Kidney (tissue), 14 donors: ENCODE data around the gene CDC6. TPM values are rescaled to one million over a fixed set of nuclear protein-coding genes. Genes with fewer than 3 reads are reported as not detected.
A peak's percentile ranks its signal among the peaks of the same experiment; 100 is the strongest.

Source experiments
- DNase-seq, 5 donors: peaks; one replicate each; pipeline ENCODE4 v3.0.0-alpha.2; 2013 to 2020
- FAIRE-seq: peaks from 2 replicates; lab custom pipeline; 2012; peaks lifted over from hg19 to GRCh38; lab: Jason Lieb, UNC
- H3K27ac ChIP-seq, 2 donors: one replicate each; pipeline ENCODE4 v1.7.0; 2013; ENCODE audit warnings: low read depth in 2 of 2, low read length in 2 of 2, inconsistent platforms in 1 of 2
- H3K27me3 ChIP-seq: one replicate; pipeline ENCODE4 v1.7.1; 2013; ENCODE audit warnings: low read length, inconsistent platforms; ENCODE audit not compliant: control insufficient read depth, insufficient read depth
- H3K36me3 ChIP-seq, 3 donors: one replicate each; pipeline versions ENCODE4 v1.7.0 to v1.7.1; 2013; ENCODE audit warnings: low read length in 3 of 3, control low read depth in 1 of 3, inconsistent platforms in 1 of 3; ENCODE audit not compliant: insufficient read depth in 3 of 3, control insufficient read depth in 2 of 3
- H3K4me1 ChIP-seq, 3 donors: one replicate each; pipeline versions ENCODE4 v1.7.0 to v1.7.1; 2013; ENCODE audit warnings: low read length in 3 of 3, inconsistent platforms in 1 of 3, low read depth in 1 of 3; ENCODE audit not compliant: control insufficient read depth in 2 of 3, insufficient read depth in 2 of 3
- H3K4me3 ChIP-seq, 3 donors: one replicate each; pipeline versions ENCODE4 v1.7.0 to v1.8.1; 2013; ENCODE audit warnings: low read length in 3 of 3, control low read depth in 1 of 3, inconsistent platforms in 1 of 3
- H3K9ac ChIP-seq, 3 donors: one replicate each; pipeline versions ENCODE4 v1.7.0 to v1.7.1; 2013; ENCODE audit warnings: low read length in 3 of 3, control low read depth in 1 of 3, inconsistent platforms in 1 of 3
- H3K9me3 ChIP-seq, 3 donors: one replicate each; pipeline versions ENCODE4 v1.7.0 to v1.7.1; 2013; ENCODE audit warnings: low read length in 3 of 3, control low read depth in 1 of 3, inconsistent platforms in 1 of 3; ENCODE audit not compliant: control insufficient read depth in 2 of 3, insufficient read depth in 1 of 3
- CTCF ChIP-seq: IDR thresholded peaks from 3 replicates; pipeline ENCODE4 v1.5.1; 2012; ENCODE audit warnings: mild to moderate bottlenecking, moderate library complexity, borderline replicate concordance; ENCODE audit not compliant: insufficient read depth; ENCODE audit errors: extremely low read depth
- intact Hi-C: fragments of 100-400 bp; cut with DNase I; formaldehyde crosslinking; loops from one replicate; pipeline ENCODE4 v1.11.1; 2022
- polyA plus RNA-seq: library from polyadenylated mRNA; stranded (reverse); fragments of 350-450 nt; fragmentation: Illumina TruSeq; extraction: RNeasy Lipid Tissue Mini Kit (QIAGEN cat#74804); gene quantifications from one replicate; pipeline ENCODE4 v1.2.3, GENCODE V29; 2014; ENCODE audit warnings: low read depth, low replicate concordance; ENCODE audit not compliant: insufficient read depth
- total RNA-seq: library from RNA; stranded (reverse); fragmentation: NEBNext Ultra II Directional; extraction: Animal tissue kit (Norgen Biotek cat#: 25700); gene quantifications from one replicate; pipeline ENCODE4 v1.2.1, GENCODE V29; 2021
- donor health status: control.
- donor health status: control.
- donor health status: control.
- donor health status: control.
- donor health status: control.
- donor health status: DM: yes; HTN: yes; CAD: no.
- donor health status: Normal renal cell carcinoma (clear cell type).

Gene CDC6
- total and polyA plus RNA-seq, 2 donors from 2014 or later: 0.49 to 1.7 TPM

GRCh38 chr17:40320756-40321523 is 33.3 kb downstream of the CDC6 start:
- DNase-seq: peak in 4 of 5 donors; percentile 76 to 91 (median 83)
- H3K9me3 ChIP-seq: no peaks in the 10 kb centered on the region
- peak overlapping the region in 1 of 3 donors; percentile 68 for H3K9ac ChIP-seq
- H3K36me3 ChIP-seq: no peaks in the 10 kb centered on the region
- intact Hi-C loops: no loop called here
- TF ChIP-seq CTCF: no peak
- peak overlapping the region; percentile 94 to 95 for H3K27ac ChIP-seq
- peak overlapping the region in 1 of 3 donors; percentile 79 for H3K4me3 ChIP-seq
- no peaks in the 10 kb centered on the region for H3K27me3 ChIP-seq
- FAIRE-seq: no peak
- peaks cover 3 to 72% (median 61%) of the 10 kb centered on the region in 3 donors for H3K4me1 ChIP-seq

DNA sequence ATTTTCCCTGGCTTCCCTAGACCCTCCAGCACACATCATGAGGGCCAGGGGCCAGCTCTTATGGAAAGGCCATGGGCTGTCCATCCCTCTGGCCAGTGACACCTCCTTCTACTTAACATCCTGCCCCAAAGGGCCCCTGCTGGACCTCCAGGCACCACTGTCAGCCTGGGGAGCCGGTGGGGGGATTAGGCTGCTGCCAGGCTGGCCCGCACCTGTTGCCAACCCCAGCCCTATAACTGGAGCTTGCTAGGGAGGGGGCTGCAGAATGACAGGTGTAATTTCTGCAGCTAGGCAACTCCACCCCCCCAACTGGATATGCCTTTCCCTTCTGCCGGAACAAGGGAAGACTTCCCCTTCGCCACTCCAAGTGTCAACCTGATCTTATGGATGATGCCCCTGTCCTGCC is 33.8 kb downstream of the CDC6 start:
- no peaks in the 10 kb centered on the region for H3K36me3 ChIP-seq
- no peaks in the 10 kb centered on the region for H3K27me3 ChIP-seq
- no peak for TF ChIP-seq CTCF
- peak overlapping the region; percentile 94 to 95 for H3K27ac ChIP-seq
- H3K9me3 ChIP-seq: no peaks in the 10 kb centered on the region
- H3K9ac ChIP-seq: peak overlapping the region in 2 of 3 donors; percentile 30 to 68
- intact Hi-C loops: no loop called here
- DNase-seq: peak in 2 of 5 donors; percentile 62 to 74
- peaks cover 0 to 72% (median 67%) of the 10 kb centered on the region in 3 donors for H3K4me1 ChIP-seq
- peak overlapping the region in 1 of 3 donors; percentile 79 for H3K4me3 ChIP-seq
- FAIRE-seq: no peak

DNA sequence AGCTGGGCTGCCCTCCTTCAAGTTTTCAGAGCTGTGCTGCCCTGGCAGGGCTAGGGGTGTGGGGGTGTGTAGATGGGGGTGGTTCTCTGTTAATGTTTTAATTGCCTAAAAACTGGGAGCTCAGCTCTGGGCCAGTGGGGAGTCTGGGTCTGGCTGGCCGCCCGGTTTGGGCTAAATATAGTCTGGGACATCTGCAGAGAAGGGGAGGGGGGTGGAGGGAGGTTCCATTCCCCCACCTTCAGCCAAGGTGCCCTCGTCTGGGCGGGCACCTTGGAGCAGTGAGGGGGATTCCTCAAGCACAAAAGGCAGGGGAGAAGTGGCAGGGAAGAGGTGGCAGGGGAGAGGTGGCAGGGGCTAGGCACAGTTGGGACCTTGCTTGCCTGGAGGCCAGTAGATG is 34.3 kb downstream of the CDC6 start:
- Histone ChIP-seq H3K27ac (peak overlapping the region; percentile 94 to 95), H3K9me3 (no peaks in the 10 kb centered on the region), H3K4me3 (peak overlapping the region; percentile 21 to 79 (median 39)), H3K4me1 (peaks cover 0 to 74% (median 68%) of the 10 kb centered on the region in 3 donors), H3K27me3 (no peaks in the 10 kb centered on the region), H3K9ac (peak overlapping the region in 2 of 3 donors; percentile 30 to 73), H3K36me3 (no peaks in the 10 kb centered on the region)
- intact Hi-C loops: no loop called here
- DNase-seq (peak in 2 of 5 donors; percentile 56 to 86), FAIRE-seq (no peak)
- TF ChIP-seq CTCF: no peak
